Right lobe of liver (tissue), 6 donors: ENCODE measurements around the gene SEMA3A. TPM values are rescaled to one million over a fixed set of nuclear protein-coding genes. Genes with fewer than 3 reads are reported as not detected.

Source experiments
- ATAC-seq, 4 donors: fragments of 200-7000 bp; cut with Tn5 transposase; one replicate each; pipeline ENCODE4 v1.9.1; 2020; ENCODE audit warnings: mild to moderate bottlenecking in 4 of 4, moderate library complexity in 4 of 4
- DNase-seq, 3 donors: peaks; one replicate each; pipeline ENCODE4 v3.0.0-alpha.2; 2020
- H3K27ac ChIP-seq, 3 donors: fragments of 200-600 bp; one replicate each; pipeline ENCODE4 v1.8.0; 2022
- H3K27me3 ChIP-seq, 2 donors: fragments of 200-600 bp; one replicate each; pipeline ENCODE4 v1.8.0; 2022
- H3K36me3 ChIP-seq, 4 donors: fragments of 200-600 bp; sonication (generic) in 1 of 4; one replicate each; pipeline versions ENCODE4 v1.5.1 to v1.8.0; 2017 to 2022; ENCODE audit warnings: control low read depth in 1 of 4
- H3K4me1 ChIP-seq, 4 donors: fragments of 200-600 bp; sonication (generic) in 1 of 4; one replicate each; pipeline versions ENCODE4 v1.5.1 to v1.8.0; 2017 to 2022; ENCODE audit warnings: control low read depth in 1 of 4
- H3K4me3 ChIP-seq, 3 donors: fragments of 200-600 bp; one replicate each; pipeline ENCODE4 v1.8.0; 2022
- H3K9me3 ChIP-seq, 4 donors: fragments of 200-600 bp; sonication (generic) in 1 of 4; one replicate each; pipeline versions ENCODE4 v1.5.1 to v1.8.0; 2017 to 2022; ENCODE audit warnings: control low read depth in 1 of 4
- CTCF ChIP-seq, 4 donors: fragments of 200-600 bp in 3 of 4; fragments of 450-650 bp in 1 of 4; IDR thresholded peaks; one replicate each; pipeline versions ENCODE4 v1.5.1 to v1.8.0; 2016 to 2022; ENCODE audit warnings: antibody characterized with exemption in 4 of 4, mild to moderate bottlenecking in 2 of 4
- POLR2A ChIP-seq: fragments of 450-650 bp; IDR thresholded peaks from one replicate; pipeline ENCODE4 v1.6.1; 2017; ENCODE audit warnings: antibody characterized with exemption, mild to moderate bottlenecking
- WGBS: methylation state at CpG from one replicate; pipeline ENCODE4 v1.1.6; 2018; ENCODE audit warnings: low coverage, low lambda C conversion rate; ENCODE audit not compliant: insufficient coverage; ENCODE audit errors: missing lambda C conversion rate; 5-methylcytosine and 5-hydroxymethylcytosine counted together
- intact Hi-C, 2 donors: fragments of 100-400 bp; cut with DNase I; formaldehyde crosslinking; loops; one replicate each; pipeline versions ENCODE4 v1.11.2 to v1.14.1; 2022
- total RNA-seq, 6 experiments: library from RNA; depleted of rRNA in 2 of 6; stranded (reverse); fragments of >200 nt in 2 of 6; fragmentation: NEBNext Ultra II Directional in 3 of 6; extraction: Animal tissue kit (Norgen Biotek cat#: 25700) in 3 of 6; gene quantifications; one replicate each; pipeline versions ENCODE4 v1.1.0 to v1.2.4, GENCODE V29; 2016 to 2023
- donor health status: DM: no; HTN: yes; CAD: no.
- donor health status: DM: no; HTN: no; CAD: no.
- donor health status: DM: no; HTN: no; CAD: no.
- donor health status: DM: no; HTN: yes; CAD: no.
- donor health status: DM: no; HTN: yes; CAD: no.

Gene SEMA3A
- total RNA-seq, 6 experiments from 2014 or later, result 0.12 to 0.57 (median 0.29) TPM; not detected in 1

- no peaks in the 10 kb centered on the region for H3K9me3 ChIP-seq
- no peak overlapping the region for H3K4me3 ChIP-seq
- H3K36me3 ChIP-seq, result no peaks in the 10 kb centered on the region
- no peaks in the 10 kb centered on the region for H3K4me1 ChIP-seq
- H3K27ac ChIP-seq, result no peak overlapping the region
- no peak for TF ChIP-seq CTCF (IDR thresholded peaks at IDR 0.05)
- no peak for TF ChIP-seq POLR2A
- 24% methylated on average over 3 of the region's 3 CpGs for WGBS
- ATAC-seq, result no peak
- intact Hi-C loops, result no loop called here
- no peak for DNase-seq
- H3K27me3 ChIP-seq, result no peaks in the 10 kb centered on the region
These were observed 48.7 kb downstream of the SEMA3A start for GRCh38 chr7:84145892-84146291.

GRCh38 chr7:84144935-84145334 is 49.7 kb downstream of the SEMA3A start:
- Histone ChIP-seq H3K4me3 (no peak overlapping the region), H3K27me3 (no peaks in the 10 kb centered on the region), H3K27ac (no peak overlapping the region), H3K9me3 (no peaks in the 10 kb centered on the region), H3K4me1 (no peaks in the 10 kb centered on the region), H3K36me3 (no peaks in the 10 kb centered on the region)
- no peak for ATAC-seq
- no peak for DNase-seq
- 26% methylated on average over 1 of the region's 1 CpG for WGBS
- TF ChIP-seq POLR2A, result no peak
- no peak for TF ChIP-seq CTCF (IDR thresholded peaks at IDR 0.05)
- intact Hi-C loops, result no loop called here

GRCh38 chr7:84144480-84144879 is 50.1 kb downstream of the SEMA3A start:
- Histone ChIP-seq H3K27me3 (no peaks in the 10 kb centered on the region), H3K4me3 (no peak overlapping the region), H3K4me1 (no peaks in the 10 kb centered on the region), H3K9me3 (no peaks in the 10 kb centered on the region), H3K36me3 (no peaks in the 10 kb centered on the region), H3K27ac (no peak overlapping the region)
- no peak for TF ChIP-seq CTCF (IDR thresholded peaks at IDR 0.05)
- TF ChIP-seq POLR2A, result no peak
- ATAC-seq (no peak), DNase-seq (no peak)
- WGBS, result 40% methylated on average over 3 of the region's 3 CpGs
- intact Hi-C loops, result no loop called here

- Histone ChIP-seq H3K36me3 (no peaks in the 10 kb centered on the region), H3K27me3 (no peaks in the 10 kb centered on the region), H3K4me1 (no peaks in the 10 kb centered on the region), H3K27ac (no peak overlapping the region), H3K4me3 (no peak overlapping the region), H3K9me3 (no peaks in the 10 kb centered on the region)
- no peak for ATAC-seq
- TF ChIP-seq CTCF (IDR thresholded peaks at IDR 0.05), result no peak
- no peak for TF ChIP-seq POLR2A
- DNase-seq, result no peak
- intact Hi-C loops, result no loop called here
- WGBS, result 42% methylated on average over 3 of the region's 3 CpGs
These were observed 51.9 kb downstream of the SEMA3A start for GRCh38 chr7:84142726-84143125.
